ENCODE results near the gene TMEM243. TPM values are rescaled to one million over a fixed set of nuclear protein-coding genes. Genes with fewer than 3 reads are reported as not detected.
A peak's percentile ranks its signal among the peaks of the same experiment; 100 is the strongest.

TMEM243 gene
- total and polyA plus RNA-seq, 3 donors from 2014 or later = 21.9 to 27.6 (median 26.3) TPM

DNA sequence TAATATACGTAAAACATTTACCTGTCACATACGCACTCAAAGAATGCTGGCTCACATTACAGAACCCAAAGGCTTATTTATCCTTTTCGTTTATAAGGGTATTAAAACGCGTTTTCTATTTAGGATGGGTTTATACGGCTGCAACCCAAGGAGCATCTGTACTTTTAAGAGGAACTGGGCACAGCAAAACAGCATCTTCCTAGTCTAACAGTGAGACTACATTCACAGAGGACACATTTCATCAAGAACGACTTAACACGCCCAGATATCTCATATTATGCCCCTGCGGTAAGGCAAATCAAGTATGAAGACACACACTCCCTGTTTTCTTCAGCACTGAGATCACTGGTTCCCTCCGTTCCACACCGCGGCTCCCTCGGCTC lies 67.8 kb downstream of the TMEM243 start:
- no peak for DNase-seq
- intact Hi-C loops (cut with DNase I; ENCODE audit: low total_unique reads) = no loop called here
- Histone ChIP-seq H3K4me3 (peak overlapping the region; percentile 83 to 90), H3K9me3 (no peaks in the 10 kb centered on the region), H3K4me1 (peaks cover 17% of the 10 kb centered on the region), H3K36me3 (ENCODE audit: low read depth, missing control alignments) (no peaks in the 10 kb centered on the region), H3K27ac (peak overlapping the region; percentile 96 to 98), H3K27me3 (no peaks in the 10 kb centered on the region)
- TF ChIP-seq POLR2A (IDR thresholded peaks at IDR 0.05) = no peak
- TF ChIP-seq CTCF (IDR thresholded peaks at IDR 0.05) = no peak
- 2 to 3% methylated on average over 12 to 13 of the region's 13 CpGs for WGBS, 2 donors

- Histone ChIP-seq H3K27me3 (no peaks in the 10 kb centered on the region), H3K36me3 (ENCODE audit: low read depth, missing control alignments) (no peaks in the 10 kb centered on the region), H3K9me3 (no peaks in the 10 kb centered on the region), H3K4me3 (peak overlapping the region; percentile 83 to 90), H3K27ac (peak overlapping the region; percentile 96 to 98), H3K4me1 (peaks cover 15% of the 10 kb centered on the region)
- intact Hi-C loops (cut with DNase I; ENCODE audit: low total_unique reads) = no loop called here
- 22 to 24% methylated on average over 9 of the region's 9 CpGs for WGBS, 2 donors
- DNase-seq = no peak
- TF ChIP-seq CTCF (IDR thresholded peaks at IDR 0.05) = no peak
- TF ChIP-seq POLR2A (IDR thresholded peaks at IDR 0.05) = no peak
These were observed 68.4 kb downstream of the TMEM243 start for GRCh38 chr7:87151002-87151728.

GRCh38 chr7:87148332-87148955 lies 71.1 kb downstream of the TMEM243 start:
- Histone ChIP-seq H3K9me3 (no peaks in the 10 kb centered on the region), H3K4me1 (no peaks in the 10 kb centered on the region), H3K27me3 (no peaks in the 10 kb centered on the region), H3K27ac (no peak overlapping the region), H3K36me3 (ENCODE audit: low read depth, missing control alignments) (no peaks in the 10 kb centered on the region), H3K4me3 (no peak overlapping the region)
- intact Hi-C loops (cut with DNase I; ENCODE audit: low total_unique reads) = loop anchor here (5.0 to 10.0 kb wide), 2 partner anchors 76 to 221 kb away; no protein-coding TSS in a partner anchor
- TF ChIP-seq CTCF (IDR thresholded peaks at IDR 0.05) (peak in 2 of 3 experiments; percentile 28 to 33), POLR2A (IDR thresholded peaks at IDR 0.05) (no peak)
- no peak for DNase-seq
- 48 to 55% methylated on average over 1 of the region's 1 CpG for WGBS, 2 donors

DNA sequence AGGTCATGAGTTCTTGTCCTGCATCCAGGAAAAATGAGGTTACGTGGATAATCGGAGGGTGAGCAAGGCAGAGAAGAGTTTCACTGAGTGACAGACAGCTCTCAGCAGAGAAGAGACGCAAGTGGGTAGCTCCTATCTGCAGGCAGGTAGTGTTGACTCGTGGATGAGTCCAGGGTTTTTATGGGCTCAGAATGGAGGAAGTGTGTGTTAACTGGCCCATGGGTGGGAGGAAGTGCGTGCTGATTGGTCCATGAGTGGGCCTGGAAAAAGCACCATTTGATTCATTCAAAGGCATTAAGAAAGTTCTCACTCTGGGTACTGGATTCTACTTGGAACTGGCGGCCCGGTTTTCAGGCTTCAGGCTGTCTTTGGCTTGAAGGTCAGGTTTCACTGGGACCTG lies 72.0 kb downstream of the TMEM243 start:
- peak; percentile 19 for DNase-seq
- WGBS, 2 donors = 70 to 80% methylated on average over 7 of the region's 7 CpGs
- no peak overlapping the region for H3K27ac ChIP-seq
- H3K9me3 ChIP-seq = no peaks in the 10 kb centered on the region
- H3K27me3 ChIP-seq = no peaks in the 10 kb centered on the region
- H3K36me3 ChIP-seq (ENCODE audit: low read depth, missing control alignments) = no peaks in the 10 kb centered on the region
- no peaks in the 10 kb centered on the region for H3K4me1 ChIP-seq
- no peak overlapping the region for H3K4me3 ChIP-seq
- intact Hi-C loops (cut with DNase I; ENCODE audit: low total_unique reads) = loop anchor here (5.0 to 10.0 kb wide), 2 partner anchors 77 to 220 kb away; no protein-coding TSS in a partner anchor
- no peak for TF ChIP-seq CTCF (IDR thresholded peaks at IDR 0.05)
- no peak for TF ChIP-seq POLR2A (IDR thresholded peaks at IDR 0.05)
